Measurements from ENCODE around the gene CGB8.

Gene CGB8

DNA sequence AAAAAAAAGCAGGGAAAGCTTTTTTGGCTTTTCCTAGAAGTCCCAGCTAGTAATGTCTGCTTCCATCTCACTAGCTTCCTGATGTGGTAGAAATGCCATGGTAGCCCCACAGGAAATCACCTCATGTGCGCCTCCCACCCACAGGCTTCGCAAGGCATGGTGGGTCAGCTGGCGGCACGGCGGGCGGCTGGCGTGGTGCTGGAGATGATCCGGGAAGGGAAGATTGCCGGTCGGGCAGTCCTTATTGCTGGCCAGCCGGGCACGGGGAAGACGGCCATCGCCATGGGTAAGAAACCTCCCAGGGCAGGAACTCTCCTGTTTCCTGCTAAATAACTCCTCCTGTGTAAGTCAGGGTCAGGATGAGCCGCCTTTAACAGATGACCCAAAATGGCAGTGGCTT, 44.8 kb downstream of the CGB8 start:
- no peak for DNase-seq

GRCh38 chr19:48999481-49000325, 49.2 kb downstream of the CGB8 start:
- DNase-seq = peak; percentile 74

DNA sequence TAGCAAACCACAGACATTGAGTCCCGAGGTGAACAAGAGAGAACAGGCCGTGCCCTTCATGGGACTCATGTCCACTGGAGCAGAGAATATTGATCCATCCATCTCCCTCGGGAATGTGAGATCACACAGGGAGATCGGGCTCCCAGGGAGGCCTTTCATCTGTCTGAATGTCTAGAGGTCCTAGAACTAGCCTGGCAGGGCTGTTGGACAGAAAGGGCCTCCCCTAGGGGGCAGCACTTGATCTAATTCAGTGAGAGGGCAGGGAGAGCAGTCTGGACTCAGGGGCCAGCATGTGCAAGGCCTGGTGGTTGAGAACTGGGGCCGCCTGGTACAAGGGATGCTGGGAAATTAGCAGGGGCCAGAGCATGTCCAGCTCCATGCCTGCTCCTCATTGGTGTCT, 50.9 kb downstream of the CGB8 start:
- DNase-seq = peak; percentile 51

Data from activated naive CD4-positive, alpha-beta T cell treated with Interleukin-2 at 50 U/mL for 16 hours (primary cell).